ES-I3 (cell line): ENCODE data around the gene CCDC148.
"Not testable (repeated sequence)": the region's sequence is repeated elsewhere in the genome, so short reads cannot be mapped to it uniquely, and the experiment has no call there.

Experiments used
- H3K36me3 ChIP-seq: 2 replicates; pipeline ENCODE4 v1.6.1; 2013; ENCODE audit warnings: mild to moderate bottlenecking, low read length, control low read depth, moderate library complexity; ENCODE audit not compliant: insufficient read depth
- H3K4me1 ChIP-seq: 2 replicates; pipeline ENCODE4 v1.6.1; 2013; ENCODE audit warnings: mild to moderate bottlenecking, control low read depth, low read length; ENCODE audit not compliant: insufficient read depth
- H3K9ac ChIP-seq: 2 replicates; pipeline ENCODE4 v1.6.1; 2013; ENCODE audit warnings: low read depth, mild to moderate bottlenecking, low read length, moderate library complexity
- H3K9me3 ChIP-seq: 2 replicates; pipeline ENCODE4 v1.6.1; 2013; ENCODE audit warnings: mild to moderate bottlenecking, low read length, moderate library complexity; ENCODE audit not compliant: control insufficient read depth, insufficient read depth

CCDC148 gene

DNA sequence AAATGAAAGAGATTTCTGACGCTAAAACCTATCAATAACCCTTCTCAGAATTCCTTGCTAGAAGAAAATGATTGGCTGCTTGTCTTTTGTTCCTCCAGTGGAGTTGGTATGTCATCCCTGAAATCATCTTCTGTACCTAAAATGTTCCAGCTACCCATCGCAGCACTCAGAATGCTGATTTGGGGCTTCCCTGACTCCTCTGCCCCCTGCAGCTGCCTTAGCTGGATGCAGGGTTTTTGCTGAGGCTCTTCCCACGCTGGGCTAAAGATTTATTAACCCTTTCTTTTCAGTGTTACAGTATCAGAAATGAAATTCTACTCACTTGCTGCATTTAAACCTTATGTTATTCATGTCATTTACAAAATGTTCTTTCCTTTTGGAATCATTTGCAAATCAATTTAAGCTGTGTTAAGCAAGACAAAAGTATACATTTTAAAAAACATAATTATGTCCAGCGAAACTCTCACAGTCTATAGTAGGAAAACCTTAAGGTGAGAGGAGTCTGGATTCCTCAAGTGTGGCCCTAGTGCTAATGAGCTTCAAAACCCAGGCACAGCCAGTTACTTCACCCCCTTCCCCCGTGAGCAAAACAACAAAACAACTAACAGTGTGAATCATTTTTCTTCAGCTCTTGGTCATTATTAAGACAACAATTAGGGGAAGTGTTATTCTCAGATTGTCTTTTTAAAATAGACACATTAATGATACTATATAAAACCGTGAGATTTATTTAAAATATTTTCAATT is 33.0 kb upstream of the CCDC148 start:
- Histone ChIP-seq H3K9me3 (no peaks in the 10 kb centered on the region), H3K36me3 (no peaks in the 10 kb centered on the region), H3K4me1 (peaks cover 38% of the 10 kb centered on the region), H3K9ac (no peak overlapping the region)

DNA sequence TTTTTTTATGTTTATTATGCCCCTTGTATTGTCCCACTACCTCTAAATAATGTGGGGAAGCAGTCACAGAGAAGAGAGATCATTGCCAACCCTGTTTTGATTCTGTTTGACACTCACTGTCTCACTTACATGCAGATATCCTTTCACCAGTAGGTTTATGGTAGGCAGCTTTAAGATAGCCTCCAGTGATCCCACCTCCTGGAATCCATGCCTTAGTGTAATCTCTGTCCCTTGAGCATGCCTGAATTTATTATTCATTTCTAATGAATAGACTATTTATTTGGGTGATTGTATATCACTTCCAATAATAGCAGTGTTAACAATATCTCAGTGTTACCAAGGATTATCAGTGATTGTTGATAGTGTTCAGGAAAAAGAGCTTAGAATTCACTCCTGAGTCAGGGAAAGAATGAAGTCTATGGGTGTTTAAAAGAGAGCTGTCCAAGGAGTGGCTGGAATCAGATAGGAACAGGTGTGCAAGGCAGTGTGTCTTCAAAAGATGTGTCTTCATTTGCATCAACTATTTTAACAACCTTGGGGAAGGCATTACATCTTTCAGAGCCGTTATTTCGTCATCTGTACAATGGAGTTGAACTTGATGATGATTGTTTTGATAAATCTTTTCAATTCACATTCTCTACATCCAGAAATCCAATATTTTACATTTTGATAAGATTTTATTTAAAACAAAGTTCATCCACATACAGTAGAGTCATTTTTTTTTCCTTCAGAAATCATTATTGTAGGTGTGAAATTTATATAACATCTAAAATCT is 32.1 kb upstream of the CCDC148 start:
- no peaks in the 10 kb centered on the region for H3K9me3 ChIP-seq
- peaks cover 39% of the 10 kb centered on the region for H3K4me1 ChIP-seq
- no peak overlapping the region for H3K9ac ChIP-seq
- H3K36me3 ChIP-seq = no peaks in the 10 kb centered on the region

GRCh38 chr2:158487419-158487818 is 30.9 kb upstream of the CCDC148 start:
- Histone ChIP-seq H3K9me3 (no peaks in the 10 kb centered on the region), H3K9ac (no peak overlapping the region), H3K36me3 (no peaks in the 10 kb centered on the region), H3K4me1 (peaks cover 39% of the 10 kb centered on the region)

GRCh38 chr2:158486970-158487325 is 30.4 kb upstream of the CCDC148 start:
- peaks cover 39% of the 10 kb centered on the region for H3K4me1 ChIP-seq
- no peaks in the 10 kb centered on the region for H3K9me3 ChIP-seq
- no peaks in the 10 kb centered on the region for H3K36me3 ChIP-seq
- no peak overlapping the region for H3K9ac ChIP-seq

- Histone ChIP-seq H3K36me3 (no peaks in the 10 kb centered on the region), H3K9me3 (no peaks in the 10 kb centered on the region), H3K4me1 (peaks cover 39% of the 10 kb centered on the region), H3K9ac (no peak overlapping the region)
Observed at GRCh38 chr2:158486150-158486969, 29.8 kb upstream of the CCDC148 start.

- peaks cover 32% of the 10 kb centered on the region for H3K4me1 ChIP-seq
- no peak overlapping the region for H3K9ac ChIP-seq
- no peaks in the 10 kb centered on the region for H3K9me3 ChIP-seq
- H3K36me3 ChIP-seq = no peaks in the 10 kb centered on the region
Observed at GRCh38 chr2:158484892-158485556, 28.5 kb upstream of the CCDC148 start.

DNA sequence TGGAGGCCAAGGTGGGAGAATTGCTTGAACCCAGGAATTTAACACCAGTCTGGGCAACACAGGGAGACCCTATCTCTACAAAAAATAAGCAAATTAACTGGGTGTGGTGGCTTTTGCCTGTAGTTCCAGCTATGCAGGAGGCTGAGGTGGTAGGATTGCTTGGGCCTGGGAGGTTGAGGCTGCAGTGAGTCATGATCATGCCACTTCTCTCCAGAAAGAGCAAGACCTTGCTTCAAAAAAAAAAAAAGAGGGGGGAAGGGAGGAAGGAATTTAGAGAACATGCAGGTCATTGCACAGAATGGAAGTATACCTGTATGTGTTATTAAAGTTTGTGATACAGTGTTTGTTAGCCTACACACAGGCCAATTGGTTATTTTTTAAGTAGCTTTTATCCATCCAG is 26.0 kb upstream of the CCDC148 start:
- no peak overlapping the region for H3K9ac ChIP-seq
- H3K36me3 ChIP-seq = no peaks in the 10 kb centered on the region
- peaks cover 15% of the 10 kb centered on the region for H3K4me1 ChIP-seq
- H3K9me3 ChIP-seq = no peaks in the 10 kb centered on the region

- Histone ChIP-seq H3K9me3 (no peaks in the 10 kb centered on the region), H3K36me3 (no peaks in the 10 kb centered on the region), H3K4me1 (peaks cover 9% of the 10 kb centered on the region; the same call in 1 of the 2 replicates), H3K9ac (no peak overlapping the region)
Observed at GRCh38 chr2:158481116-158481515, 24.6 kb upstream of the CCDC148 start.

- Histone ChIP-seq H3K9ac (no peak overlapping the region), H3K4me1 (no peaks in the 10 kb centered on the region), H3K9me3 (no peaks in the 10 kb centered on the region), H3K36me3 (no peaks in the 10 kb centered on the region)
Observed at GRCh38 chr2:158478816-158479215, 22.3 kb upstream of the CCDC148 start.

DNA sequence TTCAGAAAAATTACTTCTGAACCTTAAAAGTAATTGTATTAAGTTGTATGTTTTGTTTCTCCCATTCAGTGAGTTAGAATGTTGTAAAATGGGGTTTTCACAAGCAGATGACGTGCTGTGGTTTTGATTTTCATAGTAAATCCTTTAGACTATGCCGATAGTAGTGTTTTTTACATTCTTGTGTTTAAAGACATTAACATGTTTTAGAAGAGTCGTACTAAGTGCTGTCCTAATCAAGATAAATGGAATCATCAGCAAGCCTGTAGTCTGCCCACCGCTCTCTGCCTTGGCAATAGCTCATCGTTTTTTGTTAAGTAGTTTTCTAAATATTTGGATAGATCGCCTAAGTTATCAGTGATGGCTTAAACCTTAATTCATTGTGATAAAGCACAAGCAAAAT is 21.7 kb upstream of the CCDC148 start:
- Histone ChIP-seq H3K4me1 (no peaks in the 10 kb centered on the region), H3K9ac (no peak overlapping the region), H3K9me3 (no peaks in the 10 kb centered on the region), H3K36me3 (no peaks in the 10 kb centered on the region)

DNA sequence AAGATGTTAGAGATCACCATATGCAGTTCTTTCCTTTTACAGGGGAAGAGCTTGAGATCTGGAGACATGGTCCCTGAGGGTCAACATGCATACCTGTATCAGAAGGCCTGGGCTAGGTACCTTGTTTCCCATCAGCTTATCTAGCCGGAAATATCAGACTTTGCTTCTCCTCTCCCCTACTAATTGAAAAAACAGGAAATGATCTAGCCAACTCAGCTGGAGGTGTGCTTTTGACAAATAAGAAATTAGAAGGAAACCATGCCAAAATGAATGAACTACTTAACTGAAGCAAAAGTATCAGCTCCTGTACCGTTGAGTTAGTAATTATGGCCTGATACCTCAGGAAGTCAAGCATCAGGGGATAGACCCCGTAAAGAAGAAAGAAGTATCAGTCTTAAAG is 20.6 kb upstream of the CCDC148 start:
- Histone ChIP-seq H3K4me1 (no peaks in the 10 kb centered on the region), H3K9me3 (no peaks in the 10 kb centered on the region), H3K9ac (no peak overlapping the region), H3K36me3 (no peaks in the 10 kb centered on the region)

- H3K4me1 ChIP-seq, H3K9me3 ChIP-seq, H3K36me3 ChIP-seq, H3K9ac ChIP-seq: not testable (repeated sequence)
Observed at GRCh38 chr2:158474526-158475011, 18.0 kb upstream of the CCDC148 start.

- H3K9ac ChIP-seq = no peak overlapping the region
- H3K36me3 ChIP-seq = no peaks in the 10 kb centered on the region
- no peaks in the 10 kb centered on the region for H3K9me3 ChIP-seq
- H3K4me1 ChIP-seq = peaks cover 7% of the 10 kb centered on the region; the same call in 1 of the 2 replicates
Observed at GRCh38 chr2:158473719-158474392, 17.3 kb upstream of the CCDC148 start.

- not testable (repeated sequence) for H3K9ac ChIP-seq, H3K36me3 ChIP-seq
Observed at GRCh38 chr2:158473300-158473699, 16.7 kb upstream of the CCDC148 start.

More at GRCh38 chr2:158473300-158473699, 16.7 kb upstream of the CCDC148 start:
- H3K4me1 ChIP-seq, H3K9me3 ChIP-seq: not testable (repeated sequence)
